Anterior cingulate cortex (tissue), 58 donors: ENCODE results near the gene SCN8A.

Source experiments
- DNase-seq, 58 donors: peaks; one replicate each; lab custom pipeline; 2025; lab: John Stamatoyannopoulos, UW

Gene SCN8A

DNA sequence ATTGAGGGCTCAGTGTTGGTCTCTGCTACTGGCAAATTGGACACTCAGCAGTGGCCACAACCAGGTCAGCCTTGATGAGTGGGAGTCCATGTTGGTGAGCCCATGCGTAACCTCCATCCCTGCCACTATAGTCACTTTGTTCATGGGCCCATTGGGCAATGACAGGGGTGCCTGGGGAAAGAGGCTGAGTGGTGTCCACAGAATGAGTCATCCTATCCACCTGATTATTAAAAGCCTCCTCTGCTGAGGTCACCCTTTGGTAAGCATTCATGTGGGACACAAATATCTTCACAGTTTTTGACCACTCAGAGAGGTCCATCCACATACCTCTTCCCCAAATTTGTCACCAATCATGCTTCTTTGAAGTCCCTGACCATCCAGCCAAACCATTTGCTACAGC lies 207.5 kb downstream of the SCN8A start:
- no peak for DNase-seq

DNA sequence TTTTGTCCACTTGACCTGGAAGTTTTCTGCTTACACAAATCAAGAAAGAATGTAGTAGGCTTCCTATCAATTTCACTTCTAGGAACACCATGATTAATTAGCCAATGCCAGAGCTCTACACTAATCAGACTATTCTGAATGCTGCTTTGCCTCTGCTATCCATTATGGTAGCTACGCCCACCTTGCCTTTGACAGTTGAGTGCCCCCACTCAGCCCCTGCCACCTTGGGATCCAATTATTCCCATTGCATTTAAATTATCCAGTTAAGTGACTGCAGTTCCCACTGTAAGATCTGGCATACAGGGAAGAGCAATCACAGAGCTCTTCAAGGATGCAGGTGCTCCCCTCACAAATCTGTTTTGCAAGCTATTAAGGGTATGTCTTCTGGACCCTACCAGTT lies 210.0 kb downstream of the SCN8A start:
- DNase-seq: no peak

DNA sequence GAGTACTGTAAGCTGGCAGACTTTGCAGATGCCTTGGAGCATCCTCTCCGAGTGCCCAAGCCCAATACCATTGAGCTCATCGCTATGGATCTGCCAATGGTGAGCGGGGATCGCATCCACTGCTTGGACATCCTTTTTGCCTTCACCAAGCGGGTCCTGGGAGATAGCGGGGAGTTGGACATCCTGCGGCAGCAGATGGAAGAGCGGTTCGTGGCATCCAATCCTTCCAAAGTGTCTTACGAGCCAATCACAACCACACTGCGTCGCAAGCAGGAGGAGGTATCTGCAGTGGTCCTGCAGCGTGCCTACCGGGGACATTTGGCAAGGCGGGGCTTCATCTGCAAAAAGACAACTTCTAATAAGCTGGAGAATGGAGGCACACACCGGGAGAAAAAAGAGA lies 215.9 kb downstream of the SCN8A start:
- no peak for DNase-seq

DNA sequence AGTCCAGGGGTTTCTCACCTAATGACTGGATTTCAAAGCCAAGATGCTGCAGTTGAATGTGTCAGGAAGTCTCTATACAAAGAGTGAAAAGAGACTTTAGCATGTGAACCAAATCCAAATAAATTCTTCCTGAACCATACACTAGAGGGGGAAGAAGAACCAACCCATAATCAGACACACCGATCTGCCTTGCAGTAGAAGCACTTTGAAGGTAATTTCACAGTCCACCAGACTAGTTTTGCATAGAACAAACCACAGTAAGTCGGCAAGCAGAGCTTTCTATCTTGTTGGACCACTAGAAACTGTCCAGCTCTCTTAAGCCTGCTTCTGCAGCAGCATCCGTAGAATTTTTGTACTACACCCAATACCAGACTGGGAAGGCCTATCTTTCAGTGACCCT lies 218.2 kb downstream of the SCN8A start:
- DNase-seq: no peak

DNA sequence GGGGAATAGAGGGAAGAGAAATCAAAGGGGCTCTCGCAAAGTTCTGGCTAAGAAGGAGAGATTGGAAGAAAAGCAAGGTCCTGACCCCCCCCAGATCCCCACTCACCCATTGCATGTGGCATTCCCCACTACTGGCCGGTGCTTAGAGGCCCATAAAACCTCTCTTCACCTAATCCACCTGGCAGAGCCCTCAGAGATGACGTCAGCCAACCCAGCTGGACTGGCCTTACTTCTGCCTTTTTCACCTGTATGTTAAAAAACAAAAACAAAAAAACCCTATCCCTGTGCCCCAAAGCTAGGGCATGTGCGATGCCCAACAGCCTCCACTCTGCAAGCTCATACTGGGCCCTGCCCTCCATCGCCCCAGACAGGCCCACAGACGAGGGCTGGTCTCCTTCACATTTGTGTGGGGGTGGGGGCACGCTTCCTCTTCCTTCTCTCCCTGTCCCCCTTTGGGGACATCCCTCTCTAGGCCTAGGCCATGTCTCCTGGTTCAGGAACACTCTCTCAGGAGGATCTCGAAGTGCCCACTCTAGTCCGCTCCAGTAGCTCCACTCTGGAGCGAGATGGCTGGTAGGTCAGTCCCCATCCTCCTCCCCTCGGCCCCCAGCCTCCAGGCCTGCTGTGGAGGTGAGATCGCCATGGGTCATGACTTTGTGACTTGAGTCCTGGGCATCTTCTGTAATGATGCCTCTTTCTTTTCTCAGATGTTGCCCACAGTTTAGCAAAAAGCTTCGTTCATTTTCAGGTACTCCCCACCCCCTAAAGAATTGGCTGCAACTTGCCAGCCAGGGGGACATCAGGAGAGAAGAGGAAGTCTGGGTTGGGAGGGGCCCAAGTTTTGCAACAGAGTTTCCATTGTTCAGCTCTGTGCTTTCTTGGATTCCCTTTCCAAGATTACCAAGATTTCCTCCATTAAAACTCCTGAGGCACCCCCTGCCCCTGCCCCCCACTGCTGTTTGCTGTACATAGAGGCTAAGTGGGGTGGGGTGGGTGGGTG lies 220.5 kb downstream of the SCN8A start:
- no peak for DNase-seq

DNA sequence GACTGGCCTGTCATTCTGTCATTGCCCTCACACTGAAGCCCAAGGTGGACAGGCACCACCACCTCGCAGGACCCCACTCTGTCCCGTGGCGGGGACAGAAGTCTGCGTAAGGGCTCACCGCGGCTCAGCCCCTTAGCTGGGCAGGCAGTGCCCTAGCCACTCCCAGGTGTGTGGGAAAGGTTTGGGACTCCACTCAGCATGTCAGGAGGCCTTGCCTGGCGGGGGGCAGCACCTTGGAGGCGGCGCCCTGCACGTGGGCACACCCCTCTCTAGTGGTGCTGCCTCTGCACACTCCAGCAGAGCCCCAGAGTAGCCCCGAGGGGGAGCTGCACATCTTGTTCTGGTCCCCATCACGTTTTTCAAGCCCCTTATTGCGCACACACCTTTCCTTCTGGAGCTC lies 221.8 kb downstream of the SCN8A start:
- no peak for DNase-seq

DNA sequence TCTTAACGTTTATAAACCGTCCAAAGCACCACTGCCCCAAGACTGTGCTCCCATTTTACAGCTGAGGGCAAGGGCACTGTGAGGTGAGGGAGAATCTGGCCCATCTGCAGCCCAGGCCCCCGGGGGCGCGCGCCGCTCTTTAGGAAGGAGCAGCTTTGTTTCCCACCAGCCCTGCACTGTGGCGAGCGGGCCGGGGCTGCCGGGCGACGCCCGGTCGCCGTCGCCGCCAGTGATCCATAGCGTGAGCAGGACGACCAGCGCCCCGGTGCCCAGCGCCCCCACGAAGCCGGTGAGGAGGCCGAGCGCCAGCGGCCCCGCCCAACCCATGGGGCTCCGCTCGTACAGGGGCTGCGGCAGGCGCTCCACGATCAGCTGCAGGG lies 222.9 kb downstream of the SCN8A start:
- no peak for DNase-seq

DNA sequence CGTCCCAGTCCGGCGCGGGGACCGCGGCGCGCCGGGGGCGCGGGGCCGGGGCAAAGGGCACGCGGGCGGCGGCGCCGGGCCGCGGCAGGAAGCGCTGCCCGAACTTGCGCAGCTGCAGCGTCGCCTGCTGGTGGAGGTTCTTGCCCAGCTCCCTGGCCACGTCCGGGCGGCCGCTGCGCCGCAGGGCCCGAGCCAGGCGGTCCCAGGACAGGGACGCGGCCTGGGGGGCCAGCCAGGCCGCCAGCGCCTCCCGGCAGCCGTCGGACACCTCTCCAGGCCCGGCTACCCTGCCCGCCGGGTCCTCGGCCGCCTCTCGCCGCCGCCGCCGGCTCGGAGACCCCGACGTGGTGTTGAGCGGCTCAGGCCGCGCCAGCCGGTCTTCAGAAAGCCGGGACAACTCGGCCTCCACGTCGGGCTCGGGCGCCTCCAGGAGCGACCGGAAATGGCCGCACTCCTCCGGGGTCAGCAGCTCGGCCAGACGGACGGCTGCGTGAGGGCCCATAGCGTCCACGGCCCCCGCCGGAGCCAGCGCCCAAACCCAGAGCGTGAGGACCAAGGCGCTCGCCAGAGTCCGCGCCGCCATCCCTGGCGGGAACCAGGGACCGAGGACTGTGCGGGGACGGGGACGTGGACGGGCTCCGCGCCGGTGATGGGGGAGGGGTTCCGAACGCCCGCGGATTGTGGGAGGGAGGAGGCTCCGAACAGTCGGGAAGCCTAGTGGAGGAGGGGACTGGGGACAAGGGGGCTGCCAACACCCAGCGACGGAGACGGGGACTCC lies 223.5 kb downstream of the SCN8A start:
- peak in 46 of 58 donors; percentile 14 to 73 (median 46) for DNase-seq

DNA sequence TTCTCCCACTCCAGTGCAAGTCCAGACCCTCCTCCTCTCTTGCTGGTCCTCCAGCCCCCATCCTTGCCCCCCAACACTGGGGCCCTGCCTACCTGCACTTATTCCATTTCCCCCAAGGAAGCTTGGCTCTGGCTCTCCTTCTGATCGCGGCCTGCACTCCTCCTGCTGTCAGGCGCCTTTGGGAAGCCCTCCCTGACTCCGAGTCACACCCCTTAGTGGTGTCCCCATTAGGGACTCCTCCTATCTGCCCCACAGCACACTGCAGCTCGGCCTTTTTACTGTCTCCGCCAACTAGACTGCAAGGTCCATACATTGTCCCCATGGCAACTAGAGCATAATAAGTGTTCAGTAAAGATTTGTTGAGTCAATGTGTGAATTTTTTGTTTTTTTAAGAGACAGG lies 224.5 kb downstream of the SCN8A start:
- no peak for DNase-seq

DNA sequence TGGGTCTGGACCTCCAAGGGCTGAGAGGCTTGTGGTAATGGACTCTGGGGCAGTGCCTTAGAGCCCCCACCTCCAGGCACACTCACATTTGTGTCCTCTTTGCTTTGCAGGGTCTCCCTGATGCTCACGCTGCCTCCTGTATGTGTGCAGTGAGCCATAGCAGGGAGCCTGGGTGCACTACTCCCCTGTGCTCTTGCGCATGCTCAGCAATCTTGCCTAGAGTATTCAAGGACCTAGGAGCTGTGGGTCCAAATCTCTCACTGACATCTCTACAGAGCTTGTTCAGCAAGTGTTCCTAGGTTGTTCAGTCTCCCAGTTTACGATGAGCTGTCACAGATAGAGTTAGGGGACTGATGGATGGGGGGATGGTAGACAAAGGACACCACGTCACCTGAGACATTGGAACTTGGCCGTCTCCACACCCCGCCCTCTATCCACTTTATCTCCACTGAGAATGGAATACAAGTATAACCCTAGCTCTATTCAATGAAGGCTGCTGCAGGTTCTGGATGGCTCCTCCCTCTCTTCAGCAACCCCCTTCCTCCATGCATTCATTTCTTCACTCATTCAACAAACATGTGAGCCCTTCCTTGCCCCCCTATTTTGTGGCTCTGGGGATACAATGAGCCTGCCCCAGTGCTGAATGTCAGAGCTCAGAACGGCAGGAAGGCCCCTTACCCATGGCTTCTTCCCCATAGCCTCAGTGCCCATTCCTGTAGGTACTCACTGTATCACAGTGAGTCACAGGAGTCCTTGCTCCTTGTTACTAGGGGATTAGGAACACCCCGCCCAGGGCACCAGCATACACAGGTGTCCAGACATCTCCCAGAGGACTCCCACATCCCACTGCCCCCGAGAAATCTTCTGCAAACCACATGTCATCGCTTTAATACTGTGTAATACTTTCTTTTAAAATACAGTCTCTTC lies 226.3 kb downstream of the SCN8A start:
- peak in 3 of 58 donors; percentile 8 to 15 (median 8) for DNase-seq

DNA sequence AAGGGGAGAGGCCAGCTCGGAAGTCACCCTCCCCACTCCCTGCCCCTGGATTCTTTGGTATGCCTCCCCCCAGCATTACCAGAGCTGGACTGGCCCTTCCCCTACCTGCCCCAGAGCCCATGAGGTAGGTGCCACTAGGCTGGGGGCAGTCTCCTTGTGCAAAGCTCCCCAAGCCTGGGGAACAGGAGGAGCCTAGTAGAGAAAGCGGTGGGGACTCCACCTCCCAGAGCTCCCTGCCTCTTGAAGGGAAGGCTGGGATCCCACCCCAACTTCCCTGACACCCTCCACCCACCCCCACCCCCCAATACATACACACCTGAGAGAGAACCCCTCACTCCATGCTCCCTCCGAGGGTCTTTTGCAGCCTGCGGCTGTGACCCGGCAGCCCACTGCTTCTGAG lies 227.1 kb downstream of the SCN8A start:
- peak in 1 of 58 donors; percentile 24 for DNase-seq

DNA sequence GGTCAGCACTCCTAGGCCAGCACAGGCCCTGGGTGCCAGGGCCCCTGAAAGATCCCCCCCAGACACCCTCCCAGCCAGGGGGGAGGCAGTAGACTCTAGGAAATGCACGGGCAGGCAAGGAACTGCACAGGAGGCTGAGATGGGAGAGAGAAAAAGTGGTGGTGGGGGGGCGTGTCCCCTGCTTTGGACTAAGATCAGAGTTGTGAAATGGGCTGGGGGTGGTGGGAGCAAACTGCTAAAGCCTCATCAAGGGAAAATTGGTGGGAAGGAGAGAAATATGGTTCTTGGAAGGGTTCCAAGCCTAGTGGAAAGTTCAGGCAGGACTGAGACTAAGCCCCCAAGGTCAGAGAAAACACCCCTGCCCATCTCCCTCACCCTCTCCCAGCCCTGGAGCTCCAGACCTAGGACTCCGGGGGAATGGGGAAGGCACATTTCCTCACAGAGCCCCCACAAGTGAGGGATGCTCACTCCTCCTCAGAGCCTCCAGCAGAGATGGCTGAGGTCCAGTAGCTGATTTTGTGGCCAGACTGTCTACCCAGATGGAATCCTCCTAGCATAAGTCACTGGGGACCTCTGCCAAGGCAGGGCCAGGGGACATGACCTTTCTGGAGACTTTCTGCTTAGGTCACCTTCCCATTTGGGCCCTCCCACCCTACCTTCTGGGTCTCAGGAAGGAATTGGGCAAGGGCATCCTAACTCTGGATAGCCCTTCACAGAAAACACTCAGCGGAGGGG lies 227.7 kb downstream of the SCN8A start:
- peak in 7 of 58 donors; percentile 10 to 41 (median 19) for DNase-seq

DNA sequence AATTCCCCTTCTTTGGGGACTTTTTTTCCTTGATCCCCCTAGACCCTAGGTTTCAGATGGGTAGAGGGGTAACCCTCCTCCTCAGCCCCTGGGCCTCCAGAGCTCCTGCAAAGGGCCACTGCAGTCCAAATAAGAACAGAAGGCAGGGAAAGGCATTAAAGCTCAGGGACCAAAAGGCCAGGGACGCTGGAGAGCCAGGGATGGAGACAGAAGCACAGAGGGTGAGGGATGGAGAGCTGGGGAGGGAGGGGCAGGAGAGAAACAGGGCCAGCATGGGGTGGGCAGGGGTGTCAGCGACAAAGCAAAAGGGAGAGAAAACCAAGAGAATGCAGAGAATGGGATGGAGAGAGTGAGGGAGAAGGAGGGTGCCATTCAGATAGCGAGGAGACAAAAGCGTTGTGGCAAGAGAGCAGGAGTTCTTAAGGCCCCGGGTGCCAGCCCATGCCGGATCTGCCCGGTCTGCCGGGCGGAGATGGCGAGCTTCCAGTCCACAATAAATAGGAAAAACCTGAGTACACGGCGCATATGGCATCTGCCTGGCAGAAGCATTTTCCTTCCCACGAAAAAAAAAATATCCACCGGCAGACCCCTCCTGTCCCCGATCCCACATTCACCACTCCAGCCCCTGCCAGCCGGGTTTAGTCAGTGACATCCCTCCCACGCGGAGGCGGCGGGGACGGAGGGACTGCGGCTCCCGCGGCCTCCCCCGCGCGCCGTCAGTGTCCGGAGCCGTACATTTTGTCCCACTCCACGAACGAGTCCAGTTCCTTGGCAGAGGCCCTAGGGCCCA lies 228.9 kb downstream of the SCN8A start:
- DNase-seq: peak in 22 of 58 donors; percentile 15 to 74 (median 50)

DNA sequence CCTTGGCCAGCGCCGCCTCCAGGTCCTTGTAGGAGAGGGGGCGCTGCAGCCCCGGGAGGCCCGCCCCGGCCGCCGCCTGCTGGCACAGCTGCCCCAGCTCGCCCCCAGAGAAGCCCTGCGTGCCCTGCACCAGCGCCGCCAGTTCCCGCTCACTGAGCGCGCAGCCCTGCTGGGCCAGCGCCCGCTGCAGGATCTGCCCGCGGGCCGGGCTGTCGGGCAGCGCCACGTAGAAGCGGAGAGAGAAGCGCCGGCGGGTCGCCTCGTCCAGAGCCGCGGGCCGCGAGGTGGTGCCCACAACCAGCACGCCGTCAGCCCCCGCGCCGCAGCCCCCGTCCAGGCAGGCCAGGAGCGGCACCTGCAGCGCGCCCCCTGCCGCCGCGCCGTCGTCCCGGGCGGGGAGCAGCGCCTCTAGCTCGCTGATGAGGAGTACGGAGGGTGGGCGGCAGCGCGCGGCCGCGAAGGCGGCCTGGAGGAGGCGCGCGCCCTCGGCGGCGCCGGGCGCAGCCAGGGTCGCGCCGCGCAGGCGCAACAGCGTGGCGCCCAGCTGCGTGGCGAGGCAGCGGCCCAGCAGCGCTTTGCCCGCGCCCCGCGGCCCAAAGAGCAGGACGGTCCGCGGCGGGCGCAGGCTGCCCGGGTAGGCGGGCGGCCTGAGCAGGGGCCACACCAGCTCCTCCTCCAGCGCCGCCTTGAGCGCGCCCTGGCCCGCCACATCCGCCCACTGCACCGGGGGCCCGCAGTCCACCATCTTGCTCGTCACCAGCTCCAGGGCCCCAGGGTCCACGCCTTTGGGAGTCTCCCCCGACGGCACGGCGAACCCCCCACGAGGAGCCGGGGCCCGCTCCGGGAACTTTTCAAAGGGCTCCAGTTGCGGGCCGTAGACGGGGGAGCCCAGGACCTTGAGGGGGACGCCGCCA lies 229.8 kb downstream of the SCN8A start:
- peak in 54 of 58 donors; percentile 11 to 84 (median 56) for DNase-seq

DNA sequence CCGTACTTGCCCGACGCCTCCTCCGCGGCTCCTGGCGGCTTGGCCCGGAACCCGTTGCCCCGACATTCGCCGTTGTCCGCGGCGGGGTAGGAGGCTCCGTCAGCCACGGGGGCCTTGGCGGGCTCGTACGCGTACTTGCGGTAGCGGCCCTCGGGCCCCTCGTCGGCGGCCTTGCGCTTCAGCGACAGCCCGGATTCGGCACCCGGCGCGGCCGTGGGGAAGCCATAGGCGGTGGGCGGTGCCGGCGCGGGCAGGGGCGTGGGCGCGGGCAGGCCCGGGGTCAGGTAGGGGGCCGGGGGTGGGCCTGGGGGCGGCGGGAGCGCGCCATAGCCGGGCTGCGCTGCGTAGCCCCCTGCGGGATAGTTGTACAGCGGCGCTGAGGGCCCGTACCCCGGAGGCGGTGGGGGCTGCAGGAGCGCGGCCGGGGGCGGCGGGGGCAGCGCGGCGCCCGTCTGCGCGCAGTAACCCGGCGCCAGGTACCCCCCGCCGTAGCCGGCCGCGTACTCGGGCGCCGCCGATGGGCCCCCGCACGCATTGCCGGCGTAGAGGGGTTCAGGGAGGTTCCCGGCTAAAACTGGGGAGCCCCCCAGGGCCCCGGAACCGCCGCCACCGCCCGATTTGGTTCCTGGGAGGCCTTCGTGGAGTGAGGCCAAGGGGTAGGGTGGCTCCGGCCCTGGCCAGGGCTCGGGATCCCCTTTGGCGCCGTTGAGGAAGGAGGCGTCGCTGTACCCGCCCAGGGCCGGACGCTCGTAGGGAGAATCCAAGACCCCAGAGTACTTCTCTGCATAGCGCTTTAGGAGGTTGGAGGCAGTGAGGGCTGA lies 230.6 kb downstream of the SCN8A start:
- DNase-seq: no peak

DNA sequence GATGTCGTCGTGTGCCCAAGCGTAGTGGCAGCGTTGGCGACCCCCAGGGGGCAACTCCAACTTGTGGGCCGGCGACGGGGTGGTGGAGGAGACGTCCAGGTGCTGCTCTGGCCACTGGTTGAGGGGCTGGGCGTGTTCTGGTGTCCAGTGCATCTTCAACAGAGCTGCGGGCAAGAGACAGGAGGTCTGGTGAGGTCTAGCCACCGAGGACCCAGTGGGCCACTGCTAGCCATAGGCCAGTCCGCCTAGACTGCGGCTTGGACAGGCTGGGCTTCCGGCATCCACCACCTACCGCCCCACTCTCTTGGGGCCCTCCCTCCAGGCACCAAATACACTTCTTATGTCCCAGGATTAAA lies 231.2 kb downstream of the SCN8A start:
- no peak for DNase-seq

DNA sequence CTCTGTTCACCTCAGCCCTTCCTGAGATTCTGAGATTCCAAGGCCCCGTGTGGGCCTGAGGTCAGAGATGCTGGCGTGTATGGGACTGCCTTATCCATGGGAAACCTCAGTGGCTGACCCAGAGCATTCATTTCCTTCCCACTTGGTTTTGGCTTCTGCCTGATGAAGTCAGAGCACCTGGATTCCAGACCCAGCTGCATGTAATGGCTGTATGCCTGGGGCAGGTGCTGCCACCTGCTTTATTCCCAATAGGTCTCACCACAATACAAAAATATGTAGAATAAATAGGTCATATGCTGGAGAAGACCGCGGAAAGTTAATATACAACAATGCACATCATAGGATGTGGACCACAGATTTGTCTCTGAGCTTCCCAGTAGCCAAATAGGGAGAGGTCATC lies 231.9 kb downstream of the SCN8A start:
- no peak for DNase-seq
